ENCODE data around the gene CASP5. TPM values are rescaled to one million over a fixed set of nuclear protein-coding genes. Genes with fewer than 3 reads are reported as not detected.

CASP5 gene
- total RNA-seq, 1 experiment from 2014 or later: not detected

- Histone ChIP-seq H3K4me3 (ENCODE audit: low read length) (peak within 1 kb of the TSS; percentile 74), H3K27ac (ENCODE audit: low read length) (peak within 1 kb of the TSS; percentile 71), H3K27me3 (ENCODE audit: low read length) (no peaks in the 10 kb centered on the region), H3F3A (ENCODE audit: low read length, unreplicated experiment) (no peaks in the 10 kb centered on the region), H3K9me3 (ENCODE audit: low read length) (no peaks in the 10 kb centered on the region), H3K4me1 (ENCODE audit: insufficient read depth, low read length) (peaks cover 25% of the 10 kb centered on the region), H3K4me2 (ENCODE audit: low read length) (peak within 1 kb of the TSS; percentile 83), H3K9ac (ENCODE audit: low read length) (peak within 1 kb of the TSS; percentile 73), H3K36me3 (ENCODE audit: low read depth, low read length) (no peaks in the 10 kb centered on the region), H3K9me2 (replicated peaks; ENCODE audit: low read length) (no peaks in the 10 kb centered on the region), H4K20me1 (ENCODE audit: low read length) (no peaks in the 10 kb centered on the region), H2AFZ (ENCODE audit: low read length) (peak within 1 kb of the TSS; percentile 94), H3K79me2 (ENCODE audit: low read length) (peaks cover 16% of the 10 kb centered on the region)
- DNase-seq (peak; percentile 81), ATAC-seq (peak; percentile 79)
- TF ChIP-seq, protein P1, sequence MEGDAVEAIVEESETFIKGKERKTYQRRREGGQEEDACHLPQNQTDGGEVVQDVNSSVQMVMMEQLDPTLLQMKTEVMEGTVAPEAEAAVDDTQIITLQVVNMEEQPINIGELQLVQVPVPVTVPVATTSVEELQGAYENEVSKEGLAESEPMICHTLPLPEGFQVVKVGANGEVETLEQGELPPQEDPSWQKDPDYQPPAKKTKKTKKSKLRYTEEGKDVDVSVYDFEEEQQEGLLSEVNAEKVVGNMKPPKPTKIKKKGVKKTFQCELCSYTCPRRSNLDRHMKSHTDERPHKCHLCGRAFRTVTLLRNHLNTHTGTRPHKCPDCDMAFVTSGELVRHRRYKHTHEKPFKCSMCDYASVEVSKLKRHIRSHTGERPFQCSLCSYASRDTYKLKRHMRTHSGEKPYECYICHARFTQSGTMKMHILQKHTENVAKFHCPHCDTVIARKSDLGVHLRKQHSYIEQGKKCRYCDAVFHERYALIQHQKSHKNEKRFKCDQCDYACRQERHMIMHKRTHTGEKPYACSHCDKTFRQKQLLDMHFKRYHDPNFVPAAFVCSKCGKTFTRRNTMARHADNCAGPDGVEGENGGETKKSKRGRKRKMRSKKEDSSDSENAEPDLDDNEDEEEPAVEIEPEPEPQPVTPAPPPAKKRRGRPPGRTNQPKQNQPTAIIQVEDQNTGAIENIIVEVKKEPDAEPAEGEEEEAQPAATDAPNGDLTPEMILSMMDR (conservative IDR thresholded peaks at IDR 0.05; ENCODE audit: low read depth, low read length): no peak
- no peak for TF ChIP-seq EZH2phosphoT487 (IDR thresholded peaks at IDR 0.05; ENCODE audit: borderline replicate concordance, low read length)
- TF ChIP-seq EZH2 (IDR thresholded peaks at IDR 0.05; ENCODE audit: low read length, unreplicated experiment): no peak
- BruUV-seq (replicated peaks): no TSS peak
- POLR2A ChIA-PET (ENCODE audit: unreplicated experiment): no interaction called here
- intact Hi-C loops (cut with micrococcal nuclease): loop anchor here (1.0 to 10.0 kb wide), 5 partner anchors 79 to 894 kb away; no protein-coding TSS in a partner anchor
- CTCF ChIA-PET: no interaction called here
These were observed 54.6 kb downstream of the CASP5 start, which contains the start of gene CASP4 for GRCh38 chr11:104968355-104968855. CASP4 (minus strand) TSS chr11:104968574; CDS start chr11:104968525, 49 bp downstream.

DNA sequence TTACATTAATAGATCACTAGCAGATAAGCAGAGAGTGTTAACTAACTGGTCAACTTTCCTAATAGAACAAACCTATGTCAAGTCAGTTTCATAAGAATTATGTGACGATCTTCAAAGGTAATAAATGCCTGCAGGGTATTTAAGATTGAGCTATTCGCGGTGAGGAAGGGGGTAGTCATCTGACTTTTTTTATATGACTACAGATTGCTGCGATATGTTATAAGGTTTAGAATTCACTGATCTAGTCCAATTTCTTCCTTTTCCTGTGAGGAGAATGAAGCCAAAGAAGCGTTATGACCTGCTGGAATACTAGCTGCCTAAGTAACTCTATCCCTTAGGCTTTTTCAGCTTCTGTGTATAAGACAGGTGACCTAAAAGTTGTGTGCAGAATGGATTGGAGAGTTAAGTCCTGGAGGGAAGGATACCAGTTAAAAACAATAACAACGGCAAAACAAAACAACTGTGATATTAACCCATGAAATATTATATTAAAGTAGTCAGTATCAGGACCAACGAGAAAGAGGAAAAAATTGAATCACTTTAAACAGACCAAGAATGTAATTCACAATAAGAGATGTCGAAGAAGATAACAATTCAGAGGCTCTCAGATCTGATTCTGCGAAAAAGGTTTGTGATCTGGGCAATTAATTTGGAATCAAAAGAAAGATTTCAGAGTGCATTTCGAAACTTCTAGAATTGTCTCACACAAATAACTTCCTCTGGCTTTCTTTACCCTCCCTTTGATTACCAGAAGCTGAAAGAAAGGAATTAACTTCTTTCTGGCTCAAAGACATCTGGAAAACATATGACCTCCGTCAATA lies 55.2 kb downstream of the CASP5 start:
- H4K20me1 ChIP-seq (ENCODE audit: low read length): no peaks in the 10 kb centered on the region
- ChIA-PET CTCF (interaction anchor here (0.6 kb wide), 1 partner anchor 84 kb away, joined by 3 read pairs; no protein-coding TSS in a partner anchor), POLR2A (ENCODE audit: unreplicated experiment) (no interaction called here)
- H3F3A ChIP-seq (ENCODE audit: low read length, unreplicated experiment): no peaks in the 10 kb centered on the region
- H3K4me3 ChIP-seq (ENCODE audit: low read length): peak overlapping the region; percentile 74
- TSS peak; percentile 89 for BruUV-seq (replicated peaks)
- DNase-seq: peak; percentile 79
- H3K27ac ChIP-seq (ENCODE audit: low read length): peak overlapping the region; percentile 71
- peaks cover 16% of the 10 kb centered on the region for H3K79me2 ChIP-seq (ENCODE audit: low read length)
- peaks cover 25% of the 10 kb centered on the region for H3K4me1 ChIP-seq (ENCODE audit: insufficient read depth, low read length)
- no peaks in the 10 kb centered on the region for H3K9me2 ChIP-seq (replicated peaks; ENCODE audit: low read length)
- no peaks in the 10 kb centered on the region for H3K9me3 ChIP-seq (ENCODE audit: low read length)
- no peaks in the 10 kb centered on the region for H3K36me3 ChIP-seq (ENCODE audit: low read depth, low read length)
- H3K4me2 ChIP-seq (ENCODE audit: low read length): peak overlapping the region; percentile 83
- peak; percentile 58 for ATAC-seq
- intact Hi-C loops (cut with micrococcal nuclease): loop anchor here (1.0 to 10.0 kb wide), 5 partner anchors 80 to 895 kb away; no protein-coding TSS in a partner anchor
- no peaks in the 10 kb centered on the region for H3K27me3 ChIP-seq (ENCODE audit: low read length)
- TF ChIP-seq EZH2phosphoT487 (IDR thresholded peaks at IDR 0.05; ENCODE audit: borderline replicate concordance, low read length) (no peak), EZH2 (IDR thresholded peaks at IDR 0.05; ENCODE audit: low read length, unreplicated experiment) (no peak)
- TF ChIP-seq, protein P1 (conservative IDR thresholded peaks at IDR 0.05; ENCODE audit: low read depth, low read length): no peak
- peak overlapping the region; percentile 73 for H3K9ac ChIP-seq (ENCODE audit: low read length)
- H2AFZ ChIP-seq (ENCODE audit: low read length): peak overlapping the region; percentile 94
